D721Med (cell line): ENCODE data around the gene EXT2.

Source experiments
- DNase-seq: peaks from one replicate; pipeline ENCODE4 v3.0.0; 2011; ENCODE audit warnings: low spot score; ENCODE audit not compliant: insufficient read length
- FAIRE-seq: peaks from 2 replicates; lab custom pipeline; 2011; peaks lifted over from hg19 to GRCh38; lab: Jason Lieb, UNC
- TF ChIP-seq, protein P1 (sequence below): IDR thresholded peaks from 2 replicates; pipeline ENCODE4 v1.5.1; 2012; ENCODE audit warnings: mild to moderate bottlenecking, control low read depth; ENCODE audit not compliant: insufficient read depth; ENCODE audit errors: missing control alignments

EXT2 gene

DNA sequence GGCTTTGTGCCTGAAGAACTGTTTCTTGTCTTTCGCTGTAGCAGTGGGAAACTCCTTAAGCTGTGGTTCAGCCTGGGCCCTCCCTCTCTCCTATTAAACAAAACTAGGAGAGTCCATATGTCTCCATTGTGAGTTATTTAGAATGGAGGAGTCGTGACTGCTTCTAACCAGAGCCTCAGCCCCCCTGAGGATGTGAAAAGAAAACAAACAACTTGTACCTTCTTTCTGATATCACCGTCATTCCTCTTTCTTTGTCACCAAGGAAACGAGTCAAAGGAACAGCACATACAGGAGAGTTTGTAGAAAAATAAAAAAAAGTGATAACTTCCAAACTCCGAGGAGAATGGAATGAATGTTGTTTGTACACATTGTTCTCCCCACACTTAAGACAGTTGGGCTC is 11.6 kb upstream of the EXT2 start:
- FAIRE-seq (no peak), DNase-seq (no peak)
- TF ChIP-seq, protein P1, sequence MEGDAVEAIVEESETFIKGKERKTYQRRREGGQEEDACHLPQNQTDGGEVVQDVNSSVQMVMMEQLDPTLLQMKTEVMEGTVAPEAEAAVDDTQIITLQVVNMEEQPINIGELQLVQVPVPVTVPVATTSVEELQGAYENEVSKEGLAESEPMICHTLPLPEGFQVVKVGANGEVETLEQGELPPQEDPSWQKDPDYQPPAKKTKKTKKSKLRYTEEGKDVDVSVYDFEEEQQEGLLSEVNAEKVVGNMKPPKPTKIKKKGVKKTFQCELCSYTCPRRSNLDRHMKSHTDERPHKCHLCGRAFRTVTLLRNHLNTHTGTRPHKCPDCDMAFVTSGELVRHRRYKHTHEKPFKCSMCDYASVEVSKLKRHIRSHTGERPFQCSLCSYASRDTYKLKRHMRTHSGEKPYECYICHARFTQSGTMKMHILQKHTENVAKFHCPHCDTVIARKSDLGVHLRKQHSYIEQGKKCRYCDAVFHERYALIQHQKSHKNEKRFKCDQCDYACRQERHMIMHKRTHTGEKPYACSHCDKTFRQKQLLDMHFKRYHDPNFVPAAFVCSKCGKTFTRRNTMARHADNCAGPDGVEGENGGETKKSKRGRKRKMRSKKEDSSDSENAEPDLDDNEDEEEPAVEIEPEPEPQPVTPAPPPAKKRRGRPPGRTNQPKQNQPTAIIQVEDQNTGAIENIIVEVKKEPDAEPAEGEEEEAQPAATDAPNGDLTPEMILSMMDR = no peak

DNA sequence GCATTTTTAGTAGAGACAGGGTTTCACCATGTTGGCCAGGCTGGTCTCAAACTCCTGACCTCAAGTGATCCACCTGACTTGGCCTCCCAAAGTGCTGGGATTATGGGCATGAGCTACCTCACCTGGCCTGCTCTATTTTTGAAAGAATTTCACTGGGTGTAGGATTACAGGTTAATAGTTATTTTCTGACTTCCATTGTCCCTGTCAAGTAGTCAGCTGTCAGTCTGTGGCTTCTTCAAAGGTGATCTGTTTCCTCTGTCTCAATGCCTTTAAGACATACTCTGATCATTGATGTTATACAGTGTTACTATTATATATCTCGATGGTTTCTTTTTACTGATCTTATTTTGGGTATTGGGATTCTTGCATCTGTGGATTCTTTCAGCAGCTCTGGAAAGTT is 10.1 kb upstream of the EXT2 start:
- TF ChIP-seq, protein P1 = no peak
- FAIRE-seq = no peak
- DNase-seq = no peak

DNA sequence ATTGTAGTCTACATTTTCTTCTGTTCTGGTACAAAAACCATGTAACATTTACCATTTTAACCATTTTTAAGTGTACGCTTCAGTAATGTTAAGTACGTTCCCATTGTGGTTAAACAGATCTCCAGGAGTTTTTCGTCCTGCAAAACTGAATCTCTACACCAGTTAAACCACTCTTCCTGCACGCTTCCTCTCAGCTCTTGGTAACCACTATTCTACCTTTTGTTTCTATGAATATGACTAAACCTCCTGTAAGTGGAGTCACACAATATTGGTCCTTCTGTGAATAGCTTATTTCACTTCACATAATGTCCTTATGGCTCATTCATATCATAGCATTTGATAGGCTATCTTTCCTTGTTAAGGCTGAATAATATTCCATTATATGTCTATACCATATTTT is 7.1 kb upstream of the EXT2 start:
- FAIRE-seq (no peak), DNase-seq (no peak)
- TF ChIP-seq, protein P1 = no peak

DNA sequence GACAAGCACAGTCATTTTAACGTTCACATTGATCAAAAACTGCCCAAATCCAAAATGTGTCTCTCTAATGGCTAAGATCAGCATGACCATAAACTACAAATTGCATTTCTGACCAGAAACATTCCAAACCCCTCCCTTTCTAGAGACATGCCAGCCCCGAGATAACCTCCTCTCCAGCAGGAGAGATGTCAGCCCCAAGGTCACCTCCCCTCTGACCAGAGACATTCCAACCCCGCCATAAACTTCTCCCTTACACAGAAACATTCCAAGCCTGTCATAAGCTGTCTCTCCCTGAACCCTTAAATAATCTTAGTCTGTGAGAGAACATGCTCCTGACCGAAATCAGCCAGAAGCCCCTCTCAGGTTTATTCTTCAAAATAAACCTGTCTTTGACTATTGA is 6.6 kb upstream of the EXT2 start:
- FAIRE-seq = no peak
- TF ChIP-seq, protein P1 = no peak
- DNase-seq = no peak

DNA sequence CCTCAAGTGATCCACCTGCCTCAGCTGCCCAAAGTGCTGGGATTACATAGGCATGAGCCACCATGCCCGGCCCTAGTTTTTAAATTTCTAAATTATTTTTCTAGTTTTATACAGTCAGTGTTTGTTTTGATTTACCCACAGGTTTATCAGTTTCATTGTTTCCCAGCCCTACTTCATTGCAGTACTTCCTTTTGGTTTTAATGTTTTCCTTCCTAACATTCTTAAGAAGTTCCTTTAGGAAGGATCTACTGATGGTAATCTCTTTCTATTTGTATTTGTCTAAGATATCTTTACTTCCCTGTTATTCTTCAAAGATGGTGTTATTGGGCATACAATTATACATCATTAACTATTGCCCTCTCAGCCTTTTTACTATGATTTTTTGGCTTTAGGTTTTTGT is 4.9 kb upstream of the EXT2 start:
- FAIRE-seq = no peak
- no peak for DNase-seq
- TF ChIP-seq, protein P1 = no peak

DNA sequence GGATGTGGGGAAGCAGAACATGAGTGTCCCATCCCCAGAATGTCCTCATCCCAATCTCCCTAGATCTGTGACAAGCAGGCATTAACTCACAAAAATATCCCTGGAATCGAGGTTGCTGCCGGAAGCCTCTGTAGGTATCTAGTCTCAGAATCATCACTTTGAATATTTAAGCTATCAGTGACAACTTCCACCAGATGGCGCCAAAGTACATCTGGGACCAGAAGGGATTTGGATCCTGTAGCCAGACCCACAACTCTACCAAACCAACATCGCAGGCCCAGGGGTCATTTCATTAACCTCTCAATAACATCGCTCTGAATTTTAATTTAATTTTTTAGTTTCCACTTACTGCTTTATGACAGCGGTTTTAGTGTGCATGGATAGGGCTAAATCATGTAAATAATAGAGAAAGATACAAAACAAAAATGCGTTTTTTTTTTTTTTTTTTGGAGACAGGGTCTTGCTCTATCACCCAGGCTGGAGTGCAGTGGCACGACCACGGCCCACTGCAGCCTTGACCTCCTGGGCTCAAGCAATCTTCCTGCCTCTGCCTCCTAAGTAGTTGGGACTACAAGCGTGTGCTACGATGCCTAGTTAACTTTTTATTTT is 1.1 kb upstream of the EXT2 start:
- DNase-seq (peak; percentile 47), FAIRE-seq (peak; percentile 91)
- TF ChIP-seq, protein P1 = peak; percentile 81

DNA sequence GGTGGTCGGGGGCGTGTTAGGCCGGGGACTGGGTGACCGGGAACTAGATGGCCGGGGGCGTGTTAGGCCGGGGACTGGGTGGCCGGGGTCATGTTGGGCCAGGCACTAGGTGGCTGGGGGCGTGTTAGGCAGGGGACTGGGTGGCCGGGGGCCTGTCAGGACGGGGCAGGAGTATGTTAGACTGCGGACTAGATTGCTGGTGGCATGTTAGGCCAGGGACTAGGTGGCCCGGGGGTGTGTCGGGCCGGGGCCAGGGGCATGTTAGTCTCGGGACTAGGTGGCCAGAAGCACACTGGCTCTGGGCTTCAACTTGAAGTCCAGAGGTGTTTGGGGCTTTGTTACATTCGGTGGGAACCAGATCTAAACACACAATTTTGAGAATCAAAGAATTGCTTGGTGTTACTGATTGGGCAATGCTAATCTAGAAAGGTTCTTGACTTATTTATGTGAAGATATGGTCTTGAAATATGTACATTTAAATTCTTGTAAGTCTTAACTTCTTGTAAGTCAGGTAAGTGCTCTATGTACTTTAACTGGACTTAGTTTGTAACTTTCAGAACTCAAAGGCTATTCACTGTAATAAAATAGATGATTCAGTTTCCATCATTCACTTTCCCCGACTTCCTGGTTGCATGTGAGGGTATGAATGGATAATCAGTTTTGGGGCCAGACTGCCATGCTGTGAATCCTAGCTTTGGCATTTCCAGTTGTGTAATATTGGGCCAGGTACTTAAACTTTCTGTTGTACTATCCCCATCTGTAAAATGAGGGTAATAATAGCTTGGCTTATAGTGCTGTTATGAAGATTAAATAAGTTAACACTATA is 1.1 kb downstream of the EXT2 start:
- TF ChIP-seq, protein P1 = no peak
- DNase-seq = no peak
- FAIRE-seq = no peak
